H9 (cell line): ENCODE results near the gene SCN2B. TPM values are rescaled to one million over a fixed set of nuclear protein-coding genes. Genes with fewer than 3 reads are reported as not detected.

Experiments
- DNase-seq: peaks from one replicate; pipeline ENCODE4 v3.0.0-alpha.2; 2017
- H2AFZ ChIP-seq: one replicate; pipeline ENCODE4 v1.6.1; 2013; ENCODE audit warnings: mild to moderate bottlenecking, low read length, control low read depth, moderate library complexity
- H2AK5ac ChIP-seq: 2 replicates; pipeline ENCODE4 v1.6.1; 2013; ENCODE audit warnings: low read length, control low read depth, mixed read lengths; ENCODE audit not compliant: insufficient read length
- H2BK120ac ChIP-seq: one replicate; pipeline ENCODE4 v1.6.1; 2013; ENCODE audit warnings: low read depth, mild to moderate bottlenecking, low read length, control low read depth, inconsistent platforms; ENCODE audit not compliant: poor library complexity, severe bottlenecking
- H2BK12ac ChIP-seq: 2 replicates; pipeline ENCODE4 v1.6.1; 2013; ENCODE audit warnings: low read length, control low read depth, mixed read lengths, low read depth; ENCODE audit not compliant: insufficient read length
- H2BK15ac ChIP-seq: 2 replicates; pipeline ENCODE4 v1.6.1; 2013; ENCODE audit warnings: low read depth, low read length, control low read depth
- H2BK20ac ChIP-seq: one replicate; pipeline ENCODE4 v1.6.1; 2013; ENCODE audit warnings: low read depth, mild to moderate bottlenecking, low read length, control low read depth, inconsistent platforms; ENCODE audit not compliant: poor library complexity, severe bottlenecking
- H2BK5ac ChIP-seq: 2 replicates; pipeline ENCODE4 v1.6.1; 2013; ENCODE audit warnings: low read length, control low read depth, mixed read lengths; ENCODE audit not compliant: insufficient read length
- H3K14ac ChIP-seq: 2 replicates; pipeline ENCODE4 v1.6.1; 2013; ENCODE audit warnings: low read length, control low read depth; ENCODE audit not compliant: insufficient read depth
- H3K18ac ChIP-seq: 2 replicates; pipeline ENCODE4 v1.6.1; 2013; ENCODE audit warnings: low read depth, mild to moderate bottlenecking, mixed read lengths, low read length, control low read depth; ENCODE audit not compliant: insufficient read length
- H3K23ac ChIP-seq: 2 replicates; pipeline ENCODE4 v1.6.1; 2013; ENCODE audit warnings: low read length, control low read depth, mixed read lengths, low read depth; ENCODE audit not compliant: insufficient read length
- H3K23me2 ChIP-seq: 2 replicates; pipeline ENCODE4 v1.6.1; 2013; ENCODE audit warnings: low read depth, mild to moderate bottlenecking, mixed read lengths, low read length, control low read depth; ENCODE audit not compliant: insufficient read length, poor library complexity, severe bottlenecking
- H3K27ac ChIP-seq: 2 replicates; pipeline ENCODE4 v1.5.1; 2013; ENCODE audit warnings: low read length, control low read depth, mixed read lengths, low read depth; ENCODE audit not compliant: insufficient read length
- H3K27me3 ChIP-seq: 2 replicates; pipeline ENCODE4 v1.6.1; 2013; ENCODE audit warnings: low read length, control low read depth, inconsistent platforms; ENCODE audit not compliant: insufficient read depth
- H3K4ac ChIP-seq: 2 replicates; pipeline ENCODE4 v1.6.1; 2013; ENCODE audit warnings: low read depth, mild to moderate bottlenecking, control low read depth, inconsistent platforms, low read length, moderate library complexity
- H3K4me1 ChIP-seq: 2 replicates; pipeline ENCODE4 v1.6.1; 2013; ENCODE audit warnings: low read length, control low read depth, inconsistent platforms; ENCODE audit not compliant: insufficient read depth
- H3K4me2 ChIP-seq: 2 replicates; pipeline ENCODE4 v1.6.1; 2013; ENCODE audit warnings: low read length, control low read depth, mixed read lengths; ENCODE audit not compliant: insufficient read length, insufficient read depth
- H3K56ac ChIP-seq: 2 replicates; pipeline ENCODE4 v1.6.1; 2013; ENCODE audit warnings: low read depth, mild to moderate bottlenecking, mixed read lengths, low read length, control low read depth; ENCODE audit not compliant: insufficient read length
- H3K79me1 ChIP-seq: 2 replicates; pipeline ENCODE4 v1.6.1; 2013; ENCODE audit warnings: low read depth, mild to moderate bottlenecking, moderate library complexity, low read length, control low read depth, inconsistent platforms; ENCODE audit not compliant: insufficient read depth, poor library complexity, severe bottlenecking
- H3K79me2 ChIP-seq: 2 replicates; pipeline ENCODE4 v1.6.1; 2013; ENCODE audit warnings: low read length, control low read depth, inconsistent platforms; ENCODE audit not compliant: insufficient read depth
- H3K9ac ChIP-seq: 2 replicates; pipeline ENCODE4 v1.6.1; 2013; ENCODE audit warnings: low read length, control low read depth, mixed read lengths; ENCODE audit not compliant: insufficient read length; ENCODE audit errors: extremely low read depth
- H3K9me3 ChIP-seq: one replicate; pipeline ENCODE4 v1.6.1; 2013; ENCODE audit warnings: low read depth, low read length, inconsistent platforms; ENCODE audit not compliant: control insufficient read depth
- H3T11ph ChIP-seq: one replicate; pipeline ENCODE4 v1.6.1; 2013; ENCODE audit warnings: mild to moderate bottlenecking, low read length, control low read depth, inconsistent platforms
- H4K20me1 ChIP-seq: one replicate; pipeline ENCODE4 v1.6.1; 2013; ENCODE audit not compliant: control insufficient read depth, insufficient read length, insufficient read depth
- H4K5ac ChIP-seq: 2 replicates; pipeline ENCODE4 v1.6.1; 2013; ENCODE audit warnings: low read depth, mild to moderate bottlenecking, mixed read lengths, low read length, control low read depth; ENCODE audit not compliant: insufficient read length
- H4K8ac ChIP-seq: replicated peaks from 2 replicates; pipeline ENCODE4 v1.6.1; 2013; ENCODE audit warnings: low read length, control low read depth, mixed read lengths, low read depth; ENCODE audit not compliant: insufficient read length
- H4K91ac ChIP-seq: 2 replicates; pipeline ENCODE4 v1.6.1; 2013; ENCODE audit warnings: low read depth, mild to moderate bottlenecking, moderate library complexity, mixed read lengths, low read length, control low read depth; ENCODE audit not compliant: insufficient read length
- H3K27ac Mint-ChIP-seq, 3 experiments: 2 replicates in 2 of 3; 3 replicates in 1 of 3; pipeline ENCODE4 v1.8.0; 2020 to 2021; ENCODE audit warnings: mixed read lengths in 3 of 3, mild to moderate bottlenecking in 1 of 3, moderate library complexity in 1 of 3
- H3K27me3 Mint-ChIP-seq: 2 replicates; pipeline ENCODE4 v1.8.0; 2021; ENCODE audit warnings: low read depth, mild to moderate bottlenecking, moderate library complexity, mixed read lengths
- H3K36me3 Mint-ChIP-seq, 3 experiments: 2 replicates in 2 of 3; 3 replicates in 1 of 3; pipeline ENCODE4 v1.8.0; 2020 to 2021; ENCODE audit warnings: low read depth in 3 of 3, mixed read lengths in 3 of 3; ENCODE audit not compliant: insufficient read depth in 1 of 3
- H3K4me1 Mint-ChIP-seq, 2 experiments: 2 replicates each; pipeline ENCODE4 v1.8.0; 2020; ENCODE audit warnings: mixed read lengths in 2 of 2
- H3K4me3 Mint-ChIP-seq, 2 experiments: 2 replicates in 1 of 2; 3 replicates in 1 of 2; pipeline ENCODE4 v1.8.0; 2020 to 2021; ENCODE audit warnings: mild to moderate bottlenecking in 2 of 2, mixed read lengths in 2 of 2, moderate library complexity in 1 of 2
- H3K9me3 Mint-ChIP-seq, 2 experiments: 2 replicates in 1 of 2; 3 replicates in 1 of 2; pipeline ENCODE4 v1.8.0; 2020; ENCODE audit warnings: mild to moderate bottlenecking in 2 of 2, mixed read lengths in 2 of 2, moderate library complexity in 1 of 2
- WGBS: extraction: QIAGEN DNeasy Blood & Tissue Kit; methylation state at CpG from one replicate; pipeline ENCODE4 v1.1.7; 2013; ENCODE audit warnings: missing lambda C conversion rate, low lambda C conversion rate, mixed read lengths; ENCODE audit not compliant: insufficient read length; ENCODE audit errors: extremely low coverage; 5-methylcytosine and 5-hydroxymethylcytosine counted together
- total RNA-seq: library from RNA; stranded (reverse); gene quantifications from 2 replicates; pipeline ENCODE4 v1.2.1, GENCODE V29; 2021
- TF ChIP-seq, protein P1 (sequence below): fragments of 200-600 bp; sonication (generic); conservative IDR thresholded peaks from 3 replicates; pipeline ENCODE4 v1.8.0; 2021; ENCODE audit warnings: antibody characterized with exemption, mild to moderate bottlenecking

The SCN2B gene
- total RNA-seq, 1 experiment from 2014 or later = not detected

DNA sequence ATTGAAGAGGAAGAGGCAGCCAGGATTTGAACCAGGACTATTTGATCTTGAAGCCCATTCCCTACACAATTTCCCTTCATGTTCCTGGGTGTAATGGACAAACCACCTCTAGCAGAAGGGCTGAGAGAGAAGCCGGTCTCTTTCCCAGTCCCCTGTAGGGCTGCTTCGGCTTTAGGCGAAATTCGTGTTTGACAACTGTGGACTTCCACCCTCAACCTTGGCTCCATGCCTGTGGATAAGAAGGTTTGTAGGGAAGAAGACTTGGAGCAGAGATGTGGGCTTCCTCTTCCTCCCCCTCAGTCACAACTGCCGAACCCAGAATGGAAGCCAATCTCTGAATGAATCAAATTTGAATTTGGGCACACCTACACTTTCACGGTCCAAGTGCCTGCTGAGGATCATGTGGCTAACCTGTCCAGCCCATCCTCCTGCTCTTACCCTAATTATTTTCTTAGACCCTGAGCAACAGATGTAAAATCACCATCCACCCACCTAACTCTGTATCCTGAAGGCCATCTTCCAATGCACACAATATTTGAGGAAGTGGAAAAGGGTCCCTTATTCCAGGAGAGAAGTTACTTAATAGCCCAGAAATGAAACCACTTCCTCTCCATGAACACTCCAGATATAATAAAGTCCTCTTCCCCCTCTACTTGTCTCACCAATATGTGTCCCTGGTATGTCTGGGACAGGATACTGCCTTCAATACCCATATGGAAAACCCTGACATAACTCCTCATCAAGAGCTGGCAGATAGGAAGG is 10.1 kb upstream of the SCN2B start:
- no peak overlapping the region for H3K56ac ChIP-seq
- H3K23me2 ChIP-seq = no peaks in the 10 kb centered on the region
- H2BK15ac ChIP-seq = no peak overlapping the region
- no peak overlapping the region for H4K8ac ChIP-seq
- no CpG with 5 or more reads among the region's 6 CpGs for WGBS
- H3K9ac ChIP-seq = no peak overlapping the region
- no peaks in the 10 kb centered on the region for H4K20me1 ChIP-seq
- H3K27me3 ChIP-seq = no peaks in the 10 kb centered on the region
- no peak overlapping the region for H2BK5ac ChIP-seq
- no peaks in the 10 kb centered on the region for H3K4me1 ChIP-seq
- no peak for DNase-seq
- H3K79me2 ChIP-seq = no peaks in the 10 kb centered on the region
- H3K4ac ChIP-seq = no peak overlapping the region
- H3K14ac ChIP-seq = no peak overlapping the region
- H4K91ac ChIP-seq = no peak overlapping the region
- Mint-ChIP-seq H3K36me3 (peaks cover 0 to 7% (median 4%) of the 10 kb centered on the region in 3 experiments; a peak in 4 of 7 replicates), H3K4me1 (peaks cover 3 to 6% of the 10 kb centered on the region in 2 experiments; a peak in 1 of 4 replicates), H3K9me3 (peaks cover 11 to 13% of the 10 kb centered on the region in 2 experiments), H3K27ac (no peak overlapping the region), H3K4me3 (no peak overlapping the region), H3K27me3 (peaks cover 35% of the 10 kb centered on the region)
- H3T11ph ChIP-seq = no peak overlapping the region
- no peak overlapping the region for H2BK120ac ChIP-seq
- no peak overlapping the region for H2BK12ac ChIP-seq
- H4K5ac ChIP-seq = no peak overlapping the region
- no peak overlapping the region for H2AK5ac ChIP-seq
- H3K23ac ChIP-seq = no peak overlapping the region
- no peaks in the 10 kb centered on the region for H3K79me1 ChIP-seq
- no peak overlapping the region for H3K18ac ChIP-seq
- TF ChIP-seq, protein P1, sequence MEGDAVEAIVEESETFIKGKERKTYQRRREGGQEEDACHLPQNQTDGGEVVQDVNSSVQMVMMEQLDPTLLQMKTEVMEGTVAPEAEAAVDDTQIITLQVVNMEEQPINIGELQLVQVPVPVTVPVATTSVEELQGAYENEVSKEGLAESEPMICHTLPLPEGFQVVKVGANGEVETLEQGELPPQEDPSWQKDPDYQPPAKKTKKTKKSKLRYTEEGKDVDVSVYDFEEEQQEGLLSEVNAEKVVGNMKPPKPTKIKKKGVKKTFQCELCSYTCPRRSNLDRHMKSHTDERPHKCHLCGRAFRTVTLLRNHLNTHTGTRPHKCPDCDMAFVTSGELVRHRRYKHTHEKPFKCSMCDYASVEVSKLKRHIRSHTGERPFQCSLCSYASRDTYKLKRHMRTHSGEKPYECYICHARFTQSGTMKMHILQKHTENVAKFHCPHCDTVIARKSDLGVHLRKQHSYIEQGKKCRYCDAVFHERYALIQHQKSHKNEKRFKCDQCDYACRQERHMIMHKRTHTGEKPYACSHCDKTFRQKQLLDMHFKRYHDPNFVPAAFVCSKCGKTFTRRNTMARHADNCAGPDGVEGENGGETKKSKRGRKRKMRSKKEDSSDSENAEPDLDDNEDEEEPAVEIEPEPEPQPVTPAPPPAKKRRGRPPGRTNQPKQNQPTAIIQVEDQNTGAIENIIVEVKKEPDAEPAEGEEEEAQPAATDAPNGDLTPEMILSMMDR = no peak
- H2AFZ ChIP-seq = no peak overlapping the region
- no peak overlapping the region for H3K4me2 ChIP-seq
- peak overlapping the region; percentile 32 for H2BK20ac ChIP-seq
- no peaks in the 10 kb centered on the region for H3K9me3 ChIP-seq
- no peak overlapping the region for H3K27ac ChIP-seq
